GM18517 (cell line): ENCODE data around the gene B3GNT5.

Experiments
- ATAC-seq: cut with Tn5 transposase; IDR thresholded peaks from one replicate; pipeline ENCODE4 v1.9.1; 2021; ENCODE audit warnings: mild to moderate bottlenecking, moderate library complexity; ENCODE audit not compliant: unreplicated experiment

Gene B3GNT5

GRCh38 chr3:183317271-183317670 lies 64.2 kb downstream of the B3GNT5 start:
- ATAC-seq, result no peak

GRCh38 chr3:183317886-183318865 lies 65.1 kb downstream of the B3GNT5 start:
- no peak for ATAC-seq

GRCh38 chr3:183318877-183319276 lies 65.8 kb downstream of the B3GNT5 start:
- ATAC-seq, result no peak

GRCh38 chr3:183319371-183319770 lies 66.3 kb downstream of the B3GNT5 start:
- no peak for ATAC-seq
